Measurements from ENCODE around the gene ZNF385C. TPM values are rescaled to one million over a fixed set of nuclear protein-coding genes. Genes with fewer than 3 reads are reported as not detected.

ZNF385C gene
- total RNA-seq, 4 donors from 2014 or later = 0.26 to 0.78 TPM; not detected in 2

DNA sequence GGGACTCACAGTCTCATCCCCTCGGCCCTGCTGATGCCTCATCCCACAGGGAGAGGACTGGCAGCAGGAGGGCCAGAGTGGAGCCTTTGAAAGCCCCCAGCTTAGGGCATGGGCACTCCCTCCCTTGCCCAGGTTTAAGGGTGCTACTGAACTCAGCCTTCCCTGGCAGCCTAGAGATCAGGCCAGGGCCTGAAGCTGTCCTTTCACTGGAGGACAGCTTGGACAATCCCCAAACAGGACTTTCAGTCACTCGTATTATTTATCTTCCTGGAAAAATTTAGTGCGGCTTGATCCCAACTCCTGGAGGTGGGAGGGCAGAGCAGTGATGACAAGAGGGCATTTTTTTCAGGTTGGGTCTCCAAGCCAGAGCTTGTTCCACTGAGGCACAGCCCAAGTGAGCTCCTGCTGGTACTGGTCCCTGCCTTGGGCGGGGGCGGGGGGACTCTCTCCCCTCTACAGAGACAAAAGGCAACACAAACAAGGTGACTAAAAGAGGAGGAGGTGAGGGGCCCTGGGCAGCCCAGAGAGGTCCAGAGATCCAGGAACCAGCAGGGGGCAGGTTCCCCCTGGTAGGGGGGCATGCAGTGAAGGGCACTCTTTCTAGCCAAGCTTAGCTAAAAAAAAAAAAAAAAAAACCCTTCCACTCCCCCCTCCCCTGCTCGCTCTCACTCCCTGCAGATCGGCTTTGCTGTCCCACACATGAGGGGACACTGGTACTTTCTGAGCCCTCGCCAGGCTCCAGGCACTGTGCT is 1.7 kb downstream of the ZNF385C start:
- TF ChIP-seq, protein P1, sequence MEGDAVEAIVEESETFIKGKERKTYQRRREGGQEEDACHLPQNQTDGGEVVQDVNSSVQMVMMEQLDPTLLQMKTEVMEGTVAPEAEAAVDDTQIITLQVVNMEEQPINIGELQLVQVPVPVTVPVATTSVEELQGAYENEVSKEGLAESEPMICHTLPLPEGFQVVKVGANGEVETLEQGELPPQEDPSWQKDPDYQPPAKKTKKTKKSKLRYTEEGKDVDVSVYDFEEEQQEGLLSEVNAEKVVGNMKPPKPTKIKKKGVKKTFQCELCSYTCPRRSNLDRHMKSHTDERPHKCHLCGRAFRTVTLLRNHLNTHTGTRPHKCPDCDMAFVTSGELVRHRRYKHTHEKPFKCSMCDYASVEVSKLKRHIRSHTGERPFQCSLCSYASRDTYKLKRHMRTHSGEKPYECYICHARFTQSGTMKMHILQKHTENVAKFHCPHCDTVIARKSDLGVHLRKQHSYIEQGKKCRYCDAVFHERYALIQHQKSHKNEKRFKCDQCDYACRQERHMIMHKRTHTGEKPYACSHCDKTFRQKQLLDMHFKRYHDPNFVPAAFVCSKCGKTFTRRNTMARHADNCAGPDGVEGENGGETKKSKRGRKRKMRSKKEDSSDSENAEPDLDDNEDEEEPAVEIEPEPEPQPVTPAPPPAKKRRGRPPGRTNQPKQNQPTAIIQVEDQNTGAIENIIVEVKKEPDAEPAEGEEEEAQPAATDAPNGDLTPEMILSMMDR (IDR thresholded peaks at IDR 0.05 in 4 of 5, conservative IDR thresholded peaks at IDR 0.05 in 1 of 5) = no peak
- no peak for TF ChIP-seq POLR2A (IDR thresholded peaks at IDR 0.05)
- intact Hi-C loops (cut with DNase I; ENCODE audit: low total_unique reads) = no loop called here
- H3K4me1 ChIP-seq = peaks cover under 1 to 13% of the 10 kb centered on the region in 2 donors
- no peaks in the 10 kb centered on the region for H3K9me3 ChIP-seq
- no peaks in the 10 kb centered on the region for H3K36me3 ChIP-seq
- no peak overlapping the region for H3K4me3 ChIP-seq
- ATAC-seq (no peak), DNase-seq (no peak)
- H3K27ac ChIP-seq = no peak overlapping the region
- in situ Hi-C loops (cut with MboI; ENCODE audit: low sequenced_read_pairs in 4 of 4) = no loop called here
- peaks cover 0 to 11% (median 8%) of the 10 kb centered on the region in 3 donors for H3K27me3 ChIP-seq

DNA sequence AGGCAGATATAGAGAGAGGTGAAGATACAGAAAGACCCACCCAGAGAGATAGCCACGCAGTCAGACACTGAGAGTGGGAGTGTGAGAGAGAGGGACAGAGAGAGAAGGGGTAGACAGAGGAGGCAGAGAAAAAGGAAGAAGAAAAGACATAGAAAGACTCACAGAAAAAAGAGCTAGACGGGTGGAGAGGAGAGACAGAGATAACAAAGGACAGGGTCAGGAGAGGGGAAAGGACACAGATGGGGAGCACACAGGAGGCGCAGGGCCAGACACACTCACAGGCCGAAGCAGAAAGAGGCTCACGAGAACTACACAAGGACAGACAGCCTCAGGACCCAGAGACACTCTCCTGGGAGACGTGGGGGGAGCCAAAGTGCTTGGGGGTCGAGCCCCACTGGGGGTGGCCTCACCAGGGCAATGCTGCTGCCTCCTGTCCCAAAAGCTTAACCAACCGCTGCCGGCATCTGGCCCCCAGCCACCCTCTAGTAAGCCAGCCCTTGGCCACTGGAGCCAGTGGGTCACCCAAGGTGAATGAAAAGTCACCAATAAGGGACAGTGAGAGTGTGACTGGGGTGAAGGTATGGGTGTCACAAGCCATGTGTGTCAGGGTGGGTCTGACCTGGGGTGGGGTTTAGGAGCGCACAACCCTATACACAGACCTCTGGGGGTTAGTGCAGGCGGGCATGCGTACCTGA is 3.8 kb downstream of the ZNF385C start:
- no peak overlapping the region for H3K4me3 ChIP-seq
- H3K9me3 ChIP-seq = no peaks in the 10 kb centered on the region
- H3K4me1 ChIP-seq = peaks cover 0 to 12% of the 10 kb centered on the region in 2 donors
- in situ Hi-C loops (cut with MboI; ENCODE audit: low sequenced_read_pairs in 4 of 4) (no loop called here), intact Hi-C loops (cut with DNase I; ENCODE audit: low total_unique reads) (no loop called here)
- no peak overlapping the region for H3K27ac ChIP-seq
- ATAC-seq (no peak), DNase-seq (no peak)
- H3K36me3 ChIP-seq = no peaks in the 10 kb centered on the region
- H3K27me3 ChIP-seq = peaks cover 0 to 11% (median 8%) of the 10 kb centered on the region in 3 donors
- TF ChIP-seq, protein P1 (IDR thresholded peaks at IDR 0.05 in 4 of 5, conservative IDR thresholded peaks at IDR 0.05 in 1 of 5) = no peak
- TF ChIP-seq POLR2A (IDR thresholded peaks at IDR 0.05) = no peak

DNA sequence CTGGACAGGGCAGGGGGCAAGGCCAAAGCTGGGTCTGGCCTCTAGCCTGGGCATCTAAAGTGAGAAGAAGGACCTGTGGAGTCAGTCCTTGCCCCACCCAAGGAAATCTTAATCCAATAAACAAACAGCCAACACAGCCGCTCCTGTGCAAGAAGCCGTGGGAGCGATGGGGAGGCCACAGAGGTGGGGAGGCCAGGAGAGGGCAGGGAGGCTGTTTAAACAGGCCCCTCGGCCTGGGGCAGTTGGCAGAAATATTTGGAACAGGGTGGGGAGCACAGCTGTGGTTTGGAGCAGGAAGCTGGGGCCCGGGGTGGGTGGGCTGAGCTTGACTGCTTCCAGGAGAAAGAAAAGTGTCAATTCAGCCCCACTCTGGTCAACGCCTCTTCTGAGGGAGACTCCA is 5.3 kb downstream of the ZNF385C start:
- DNase-seq (no peak), ATAC-seq (no peak)
- no peak overlapping the region for H3K4me3 ChIP-seq
- in situ Hi-C loops (cut with MboI; ENCODE audit: low sequenced_read_pairs in 4 of 4) = no loop called here
- no peaks in the 10 kb centered on the region for H3K36me3 ChIP-seq
- H3K27ac ChIP-seq = no peak overlapping the region
- peaks cover 0 to 12% of the 10 kb centered on the region in 2 donors for H3K4me1 ChIP-seq
- TF ChIP-seq, protein P1 (IDR thresholded peaks at IDR 0.05 in 4 of 5, conservative IDR thresholded peaks at IDR 0.05 in 1 of 5) = no peak
- no peak for TF ChIP-seq POLR2A (IDR thresholded peaks at IDR 0.05)
- peaks cover 0 to 11% (median 6%) of the 10 kb centered on the region in 3 donors for H3K27me3 ChIP-seq
- no peaks in the 10 kb centered on the region for H3K9me3 ChIP-seq
- intact Hi-C loops (cut with DNase I; ENCODE audit: low total_unique reads) = no loop called here

DNA sequence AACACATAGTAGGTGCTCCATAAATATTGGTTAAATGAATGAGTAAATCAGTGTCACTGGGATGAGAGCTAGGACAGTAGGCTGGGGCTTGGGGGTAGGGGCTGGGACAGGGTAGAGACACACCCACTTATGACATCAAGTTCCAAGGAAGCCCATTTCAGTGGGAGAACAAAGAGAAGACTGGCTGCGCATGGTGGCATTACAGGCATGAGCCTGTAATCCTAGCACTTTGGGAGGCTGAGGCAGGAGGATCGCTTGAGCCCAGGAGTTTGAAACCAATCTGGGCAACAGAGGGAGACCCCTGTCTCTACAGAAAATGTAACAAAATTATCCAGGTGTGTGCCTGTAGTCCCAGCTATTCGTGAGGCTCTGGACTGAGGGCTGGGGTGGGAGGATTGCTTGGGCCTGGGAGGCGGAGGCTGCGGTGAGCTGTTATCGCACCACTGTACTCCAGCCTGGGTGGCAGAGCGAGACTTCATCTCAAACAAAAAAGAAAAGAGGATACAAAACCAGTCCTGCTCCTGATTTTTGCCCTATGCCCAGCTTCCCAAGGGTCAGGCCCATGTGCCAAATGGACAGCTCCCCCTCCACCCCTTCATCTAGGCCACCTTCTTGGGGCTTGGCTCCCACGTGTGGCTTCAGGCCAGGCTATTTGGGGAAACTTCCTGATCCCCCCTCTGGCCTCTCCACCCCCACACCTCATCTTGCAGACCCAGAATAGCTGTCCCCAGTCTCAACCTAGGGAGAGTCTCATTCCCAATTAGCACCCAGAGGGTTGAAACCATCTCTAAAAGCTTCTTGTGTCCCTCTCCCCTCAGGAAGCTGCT is 7.1 kb downstream of the ZNF385C start:
- intact Hi-C loops (cut with DNase I; ENCODE audit: low total_unique reads) = no loop called here
- Histone ChIP-seq H3K4me3 (no peak overlapping the region), H3K27ac (no peak overlapping the region), H3K36me3 (no peaks in the 10 kb centered on the region), H3K27me3 (no peaks in the 10 kb centered on the region), H3K9me3 (no peaks in the 10 kb centered on the region), H3K4me1 (peaks cover 0 to 12% of the 10 kb centered on the region in 2 donors)
- no peak for ATAC-seq
- TF ChIP-seq, protein P1 (IDR thresholded peaks at IDR 0.05 in 4 of 5, conservative IDR thresholded peaks at IDR 0.05 in 1 of 5) = no peak
- TF ChIP-seq POLR2A (IDR thresholded peaks at IDR 0.05) = no peak
- DNase-seq = no peak
- in situ Hi-C loops (cut with MboI; ENCODE audit: low sequenced_read_pairs in 4 of 4) = no loop called here

All from gastrocnemius medialis (tissue), 4 donors.